ENCODE data around the gene NELFE. TPM values are rescaled to one million over a fixed set of nuclear protein-coding genes. Genes with fewer than 3 reads are reported as not detected.

NELFE gene
- total RNA-seq, 1 experiment from 2014 or later = 68.3 TPM

- intact Hi-C loops (cut with micrococcal nuclease) = no loop called here
- H3K4me2 ChIP-seq (ENCODE audit: low read length) = no peak overlapping the region
- no peak overlapping the region for H3K4me3 ChIP-seq (replicated peaks in 1 of 2; ENCODE audit: low read depth in 1 of 2, low read length in 2 of 2)
- H2AFZ ChIP-seq (ENCODE audit: low read depth, low read length, poor library complexity, severe bottlenecking) = no peak overlapping the region
- H3K9ac ChIP-seq (ENCODE audit: low read length) = no peak overlapping the region
- no peak overlapping the region for H3K27ac ChIP-seq (ENCODE audit: low read depth, low read length)
- no peak for TF ChIP-seq ELF1 (IDR thresholded peaks at IDR 0.05; ENCODE audit: borderline replicate concordance, low read depth)
- no peak for TF ChIP-seq TCF7L2 (IDR thresholded peaks at IDR 0.05; ENCODE audit: borderline replicate concordance, extremely low read depth, insufficient read depth, insufficient read length)
- no peak for TF ChIP-seq EZH2 (IDR thresholded peaks at IDR 0.05)
- TF ChIP-seq POLR2A (IDR thresholded peaks at IDR 0.05; ENCODE audit: borderline replicate concordance, extremely low read depth, insufficient read depth, insufficient read length) = no peak
- TF ChIP-seq EGR1 (IDR thresholded peaks at IDR 0.05; ENCODE audit: low read depth) = no peak
- no peak for TF ChIP-seq POLR2AphosphoS5 (IDR thresholded peaks at IDR 0.05; ENCODE audit: low read depth, low read length)
- TF ChIP-seq ZNF274 (IDR thresholded peaks at IDR 0.05; ENCODE audit: low read depth, low read length) = no peak
- no peak for TF ChIP-seq SP1 (IDR thresholded peaks at IDR 0.05; ENCODE audit: low read depth)
- TF ChIP-seq, protein P1, sequence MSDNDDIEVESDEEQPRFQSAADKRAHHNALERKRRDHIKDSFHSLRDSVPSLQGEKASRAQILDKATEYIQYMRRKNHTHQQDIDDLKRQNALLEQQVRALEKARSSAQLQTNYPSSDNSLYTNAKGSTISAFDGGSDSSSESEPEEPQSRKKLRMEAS (IDR thresholded peaks at IDR 0.05) = no peak
- no peak for TF ChIP-seq JUND (IDR thresholded peaks at IDR 0.05)
- no peaks in the 10 kb centered on the region for H3K79me2 ChIP-seq (ENCODE audit: insufficient read depth, low read length)
- peaks cover 36 to 60% of the 10 kb centered on the region in 2 experiments for H3K4me1 ChIP-seq (ENCODE audit: control insufficient read depth in 1 of 2, insufficient read depth in 2 of 2, low read length in 2 of 2)
- no peaks in the 10 kb centered on the region for H3K27me3 ChIP-seq (ENCODE audit: insufficient read depth, low read length)
- no peaks in the 10 kb centered on the region for H3K36me3 ChIP-seq (ENCODE audit: control insufficient read depth in 1 of 2, insufficient read depth in 2 of 2, low read length in 2 of 2)
- no peak for ATAC-seq
- no peaks in the 10 kb centered on the region for H3K9me3 ChIP-seq (ENCODE audit: control insufficient read depth in 1 of 2, insufficient read depth in 1 of 2, low read depth in 1 of 2, low read length in 2 of 2)
- no peaks in the 10 kb centered on the region for H3K9me2 ChIP-seq (ENCODE audit: insufficient read depth)
- CTCF ChIA-PET = no interaction called here
- RAD21 ChIA-PET (ENCODE audit: low non-redundant PET in 1 of 2, low total read pairs in 2 of 2, uncharacterized antibody in 2 of 2, unreplicated experiment in 2 of 2) = no interaction called here
- no peaks in the 10 kb centered on the region for H4K20me1 ChIP-seq (ENCODE audit: insufficient read depth)
- no peak for DNase-seq (ENCODE audit: low read depth, low spot score)
- BruUV-seq (replicated peaks) = no TSS peak
- POLR2A ChIA-PET = interaction anchor here (0.8 kb wide), 1 partner anchor 46 kb away, joined by 3 read pairs; no protein-coding TSS in a partner anchor
These were observed 52.6 kb downstream of the NELFE start for GRCh38 chr6:31906122-31906521.

- no peak overlapping the region for H3K4me2 ChIP-seq (ENCODE audit: low read length)
- H3K27me3 ChIP-seq (ENCODE audit: insufficient read depth, low read length) = no peaks in the 10 kb centered on the region
- no peak overlapping the region for H2AFZ ChIP-seq (ENCODE audit: low read depth, low read length, poor library complexity, severe bottlenecking)
- intact Hi-C loops (cut with micrococcal nuclease) = no loop called here
- no peaks in the 10 kb centered on the region for H3K9me3 ChIP-seq (ENCODE audit: control insufficient read depth in 1 of 2, insufficient read depth in 1 of 2, low read depth in 1 of 2, low read length in 2 of 2)
- no peak for ATAC-seq
- H4K20me1 ChIP-seq (ENCODE audit: insufficient read depth) = no peaks in the 10 kb centered on the region
- ChIA-PET CTCF (no interaction called here), RAD21 (ENCODE audit: low non-redundant PET in 1 of 2, low total read pairs in 2 of 2, uncharacterized antibody in 2 of 2, unreplicated experiment in 2 of 2) (no interaction called here), POLR2A (no interaction called here)
- H3K9me2 ChIP-seq (ENCODE audit: insufficient read depth) = no peaks in the 10 kb centered on the region
- H3K9ac ChIP-seq (ENCODE audit: low read length) = no peak overlapping the region
- no peaks in the 10 kb centered on the region for H3K36me3 ChIP-seq (ENCODE audit: control insufficient read depth in 1 of 2, insufficient read depth in 2 of 2, low read length in 2 of 2)
- H3K4me3 ChIP-seq (replicated peaks in 1 of 2; ENCODE audit: low read depth in 1 of 2, low read length in 2 of 2) = no peak overlapping the region
- BruUV-seq (replicated peaks) = no TSS peak
- H3K79me2 ChIP-seq (ENCODE audit: insufficient read depth, low read length) = no peaks in the 10 kb centered on the region
- DNase-seq (ENCODE audit: low read depth, low spot score) = no peak
- TF ChIP-seq EGR1 (IDR thresholded peaks at IDR 0.05; ENCODE audit: low read depth) (no peak), ELF1 (IDR thresholded peaks at IDR 0.05; ENCODE audit: borderline replicate concordance, low read depth) (no peak), YY1 (IDR thresholded peaks at IDR 0.05; ENCODE audit: extremely low read depth, insufficient replicate concordance, low read depth, low read length) (no peak), TCF7L2 (IDR thresholded peaks at IDR 0.05; ENCODE audit: borderline replicate concordance, extremely low read depth, insufficient read depth, insufficient read length) (no peak), FOSL1 (IDR thresholded peaks at IDR 0.05; ENCODE audit: low read depth) (no peak), SP1 (IDR thresholded peaks at IDR 0.05; ENCODE audit: low read depth) (no peak), POLR2AphosphoS5 (IDR thresholded peaks at IDR 0.05; ENCODE audit: low read depth, low read length) (no peak), SIN3A (IDR thresholded peaks at IDR 0.05; ENCODE audit: low read depth) (no peak)
- TF ChIP-seq, protein P2, sequence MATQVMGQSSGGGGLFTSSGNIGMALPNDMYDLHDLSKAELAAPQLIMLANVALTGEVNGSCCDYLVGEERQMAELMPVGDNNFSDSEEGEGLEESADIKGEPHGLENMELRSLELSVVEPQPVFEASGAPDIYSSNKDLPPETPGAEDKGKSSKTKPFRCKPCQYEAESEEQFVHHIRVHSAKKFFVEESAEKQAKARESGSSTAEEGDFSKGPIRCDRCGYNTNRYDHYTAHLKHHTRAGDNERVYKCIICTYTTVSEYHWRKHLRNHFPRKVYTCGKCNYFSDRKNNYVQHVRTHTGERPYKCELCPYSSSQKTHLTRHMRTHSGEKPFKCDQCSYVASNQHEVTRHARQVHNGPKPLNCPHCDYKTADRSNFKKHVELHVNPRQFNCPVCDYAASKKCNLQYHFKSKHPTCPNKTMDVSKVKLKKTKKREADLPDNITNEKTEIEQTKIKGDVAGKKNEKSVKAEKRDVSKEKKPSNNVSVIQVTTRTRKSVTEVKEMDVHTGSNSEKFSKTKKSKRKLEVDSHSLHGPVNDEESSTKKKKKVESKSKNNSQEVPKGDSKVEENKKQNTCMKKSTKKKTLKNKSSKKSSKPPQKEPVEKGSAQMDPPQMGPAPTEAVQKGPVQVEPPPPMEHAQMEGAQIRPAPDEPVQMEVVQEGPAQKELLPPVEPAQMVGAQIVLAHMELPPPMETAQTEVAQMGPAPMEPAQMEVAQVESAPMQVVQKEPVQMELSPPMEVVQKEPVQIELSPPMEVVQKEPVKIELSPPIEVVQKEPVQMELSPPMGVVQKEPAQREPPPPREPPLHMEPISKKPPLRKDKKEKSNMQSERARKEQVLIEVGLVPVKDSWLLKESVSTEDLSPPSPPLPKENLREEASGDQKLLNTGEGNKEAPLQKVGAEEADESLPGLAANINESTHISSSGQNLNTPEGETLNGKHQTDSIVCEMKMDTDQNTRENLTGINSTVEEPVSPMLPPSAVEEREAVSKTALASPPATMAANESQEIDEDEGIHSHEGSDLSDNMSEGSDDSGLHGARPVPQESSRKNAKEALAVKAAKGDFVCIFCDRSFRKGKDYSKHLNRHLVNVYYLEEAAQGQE (IDR thresholded peaks at IDR 0.05; ENCODE audit: low read depth) = no peak
- peaks cover 29 to 54% of the 10 kb centered on the region in 2 experiments for H3K4me1 ChIP-seq (ENCODE audit: control insufficient read depth in 1 of 2, insufficient read depth in 2 of 2, low read length in 2 of 2)
- no peak overlapping the region for H3K27ac ChIP-seq (ENCODE audit: low read depth, low read length)
These were observed 53.7 kb downstream of the NELFE start for GRCh38 chr6:31905041-31905440.
